ENCODE measurements around the gene REN.

The REN gene

DNA sequence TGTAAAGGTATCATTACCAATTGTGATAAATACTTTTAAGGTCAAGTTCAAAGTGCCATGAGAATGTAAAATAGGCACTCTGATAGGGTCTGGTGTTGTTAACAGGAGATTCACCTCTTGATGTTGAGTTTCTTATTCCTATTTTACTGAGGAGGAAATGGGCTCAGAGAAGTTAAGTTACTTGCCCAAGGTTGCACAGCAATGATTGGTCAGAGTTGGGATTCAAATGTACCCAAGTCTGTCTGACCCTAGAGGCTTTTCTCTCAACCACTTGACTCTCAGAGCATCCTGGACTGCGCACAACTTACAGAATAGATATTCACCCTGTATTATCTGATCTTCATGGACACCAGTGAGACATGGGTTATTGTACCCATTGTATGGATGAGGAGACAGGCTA, 59.3 kb downstream of the REN start:
- no peak for DNase-seq

DNA sequence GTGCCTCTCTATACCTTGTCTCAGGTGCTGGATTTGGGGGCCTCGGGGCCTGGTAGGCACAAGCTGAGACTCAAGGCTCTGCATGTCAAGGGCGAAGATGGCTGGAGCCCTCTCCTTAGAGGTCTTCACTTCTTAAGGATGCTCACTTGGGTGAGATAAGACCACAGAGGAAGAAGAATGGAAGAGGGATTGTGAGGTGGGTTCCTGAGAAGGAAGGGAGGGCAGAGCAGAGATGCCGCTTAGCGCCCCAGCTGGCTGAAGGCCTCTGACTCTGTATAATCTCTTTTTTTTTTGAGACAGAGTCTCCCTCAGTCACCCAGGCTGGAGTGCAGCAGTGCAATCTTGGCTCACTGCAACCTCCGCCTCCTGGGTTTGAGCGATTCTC, 61.0 kb downstream of the REN start:
- no peak for DNase-seq
